Measurements from ENCODE around the gene GOLGA3.
"Not testable (repeated sequence)": the region's sequence is repeated elsewhere in the genome, so short reads cannot be mapped to it uniquely, and the experiment has no call there.

GOLGA3 gene

GRCh38 chr12:132759359-132759758 lies 69.3 kb downstream of the GOLGA3 start:
- H3K4me1 ChIP-seq (ENCODE audit: control insufficient read depth, insufficient read depth, low read length), result peaks cover 15% of the 10 kb centered on the region
- H3K9me3 ChIP-seq (replicated peaks; ENCODE audit: low read length), result no peaks in the 10 kb centered on the region
- peak overlapping the region; percentile 69 for H3K4me2 ChIP-seq (ENCODE audit: low read length)
- no peaks in the 10 kb centered on the region for H3K27me3 ChIP-seq (ENCODE audit: control insufficient read depth, insufficient read depth, low read length)
- peak overlapping the region; percentile 47 for H3K4me3 ChIP-seq (ENCODE audit: low read length)
- H3K9ac ChIP-seq (ENCODE audit: low read depth, low read length), result no peak overlapping the region
- peaks cover 27% of the 10 kb centered on the region for H3K36me3 ChIP-seq (ENCODE audit: insufficient read depth, low read length)

GRCh38 chr12:132758825-132759224 lies 69.8 kb downstream of the GOLGA3 start:
- not testable (repeated sequence) for H3K9ac ChIP-seq (ENCODE audit: low read depth, low read length)
- peaks cover 30% of the 10 kb centered on the region for H3K36me3 ChIP-seq (ENCODE audit: insufficient read depth, low read length)

GRCh38 chr12:132754160-132754932 lies 74.3 kb downstream of the GOLGA3 start:
- H3K4me1 ChIP-seq (ENCODE audit: control insufficient read depth, insufficient read depth, low read length), result peaks cover 2% of the 10 kb centered on the region
- H3K27me3 ChIP-seq (ENCODE audit: control insufficient read depth, insufficient read depth, low read length), result no peaks in the 10 kb centered on the region
- no peak overlapping the region for H3K4me2 ChIP-seq (ENCODE audit: low read length)
- H3K9me3 ChIP-seq (replicated peaks; ENCODE audit: low read length), result no peaks in the 10 kb centered on the region
- peaks cover 67% of the 10 kb centered on the region for H3K36me3 ChIP-seq (ENCODE audit: insufficient read depth, low read length)
- no peak overlapping the region for H3K4me3 ChIP-seq (ENCODE audit: low read length)
- no peak overlapping the region for H3K9ac ChIP-seq (ENCODE audit: low read depth, low read length)

More at GRCh38 chr12:132758825-132759224, 69.8 kb downstream of the GOLGA3 start:
- H3K4me1 ChIP-seq (ENCODE audit: control insufficient read depth, insufficient read depth, low read length), result peaks cover 15% of the 10 kb centered on the region
- H3K4me2 ChIP-seq (ENCODE audit: low read length); H3K9me3 ChIP-seq (replicated peaks; ENCODE audit: low read length); H3K4me3 ChIP-seq (ENCODE audit: low read length); H3K27me3 ChIP-seq (ENCODE audit: control insufficient read depth, insufficient read depth, low read length): not testable (repeated sequence)

- not testable (repeated sequence) for H3K4me2 ChIP-seq (ENCODE audit: low read length); H3K4me1 ChIP-seq (ENCODE audit: control insufficient read depth, insufficient read depth, low read length); H3K9ac ChIP-seq (ENCODE audit: low read depth, low read length); H3K9me3 ChIP-seq (replicated peaks; ENCODE audit: low read length); H3K4me3 ChIP-seq (ENCODE audit: low read length); H3K27me3 ChIP-seq (ENCODE audit: control insufficient read depth, insufficient read depth, low read length)
- peaks cover 71% of the 10 kb centered on the region for H3K36me3 ChIP-seq (ENCODE audit: insufficient read depth, low read length)
Observed at GRCh38 chr12:132753670-132754069, 75.0 kb downstream of the GOLGA3 start.

- Histone ChIP-seq H3K4me3 (ENCODE audit: low read length) (no peak overlapping the region), H3K27me3 (ENCODE audit: control insufficient read depth, insufficient read depth, low read length) (no peaks in the 10 kb centered on the region), H3K9ac (ENCODE audit: low read depth, low read length) (no peak overlapping the region), H3K36me3 (ENCODE audit: insufficient read depth, low read length) (peaks cover 90% of the 10 kb centered on the region), H3K4me2 (ENCODE audit: low read length) (no peak overlapping the region), H3K9me3 (replicated peaks; ENCODE audit: low read length) (no peaks in the 10 kb centered on the region), H3K4me1 (ENCODE audit: control insufficient read depth, insufficient read depth, low read length) (no peaks in the 10 kb centered on the region)
Observed at GRCh38 chr12:132748319-132748718, 80.3 kb downstream of the GOLGA3 start.

- no peak overlapping the region for H3K4me2 ChIP-seq (ENCODE audit: low read length)
- no peak overlapping the region for H3K9ac ChIP-seq (ENCODE audit: low read depth, low read length)
- H3K36me3 ChIP-seq (ENCODE audit: insufficient read depth, low read length), result peaks cover 89% of the 10 kb centered on the region
Observed at GRCh38 chr12:132747896-132748295, 80.8 kb downstream of the GOLGA3 start.

GRCh38 chr12:132747395-132747794 lies 81.3 kb downstream of the GOLGA3 start:
- Histone ChIP-seq H3K36me3 (ENCODE audit: insufficient read depth, low read length) (peaks cover 89% of the 10 kb centered on the region), H3K4me1 (ENCODE audit: control insufficient read depth, insufficient read depth, low read length) (no peaks in the 10 kb centered on the region), H3K4me3 (ENCODE audit: low read length) (no peak overlapping the region), H3K27me3 (ENCODE audit: control insufficient read depth, insufficient read depth, low read length) (no peaks in the 10 kb centered on the region), H3K4me2 (ENCODE audit: low read length) (no peak overlapping the region), H3K9ac (ENCODE audit: low read depth, low read length) (no peak overlapping the region), H3K9me3 (replicated peaks; ENCODE audit: low read length) (no peaks in the 10 kb centered on the region)

More at GRCh38 chr12:132747896-132748295, 80.8 kb downstream of the GOLGA3 start:
- Histone ChIP-seq H3K9me3 (replicated peaks; ENCODE audit: low read length) (no peaks in the 10 kb centered on the region), H3K4me3 (ENCODE audit: low read length) (no peak overlapping the region), H3K27me3 (ENCODE audit: control insufficient read depth, insufficient read depth, low read length) (no peaks in the 10 kb centered on the region), H3K4me1 (ENCODE audit: control insufficient read depth, insufficient read depth, low read length) (no peaks in the 10 kb centered on the region)

- Histone ChIP-seq H3K9me3 (replicated peaks; ENCODE audit: low read length) (no peaks in the 10 kb centered on the region), H3K9ac (ENCODE audit: low read depth, low read length) (no peak overlapping the region)
Observed at GRCh38 chr12:132746613-132747012, 82.1 kb downstream of the GOLGA3 start.

GRCh38 chr12:132743831-132744230 lies 84.8 kb downstream of the GOLGA3 start:
- Histone ChIP-seq H3K4me3 (ENCODE audit: low read length) (no peak overlapping the region), H3K4me2 (ENCODE audit: low read length) (no peak overlapping the region), H3K27me3 (ENCODE audit: control insufficient read depth, insufficient read depth, low read length) (no peaks in the 10 kb centered on the region), H3K9ac (ENCODE audit: low read depth, low read length) (no peak overlapping the region), H3K4me1 (ENCODE audit: control insufficient read depth, insufficient read depth, low read length) (no peaks in the 10 kb centered on the region), H3K9me3 (replicated peaks; ENCODE audit: low read length) (no peaks in the 10 kb centered on the region), H3K36me3 (ENCODE audit: insufficient read depth, low read length) (peaks cover 95% of the 10 kb centered on the region)

More at GRCh38 chr12:132746613-132747012, 82.1 kb downstream of the GOLGA3 start:
- Histone ChIP-seq H3K36me3 (ENCODE audit: insufficient read depth, low read length) (peaks cover 91% of the 10 kb centered on the region), H3K27me3 (ENCODE audit: control insufficient read depth, insufficient read depth, low read length) (no peaks in the 10 kb centered on the region), H3K4me2 (ENCODE audit: low read length) (no peak overlapping the region), H3K4me3 (ENCODE audit: low read length) (no peak overlapping the region), H3K4me1 (ENCODE audit: control insufficient read depth, insufficient read depth, low read length) (no peaks in the 10 kb centered on the region)

GRCh38 chr12:132741620-132742019 lies 87.0 kb downstream of the GOLGA3 start:
- no peaks in the 10 kb centered on the region for H3K27me3 ChIP-seq (ENCODE audit: control insufficient read depth, insufficient read depth, low read length)
- no peaks in the 10 kb centered on the region for H3K9me3 ChIP-seq (replicated peaks; ENCODE audit: low read length)
- H3K4me1 ChIP-seq (ENCODE audit: control insufficient read depth, insufficient read depth, low read length), result no peaks in the 10 kb centered on the region
- no peak overlapping the region for H3K4me2 ChIP-seq (ENCODE audit: low read length)
- no peak overlapping the region for H3K9ac ChIP-seq (ENCODE audit: low read depth, low read length)
- peaks cover 90% of the 10 kb centered on the region for H3K36me3 ChIP-seq (ENCODE audit: insufficient read depth, low read length)
- no peak overlapping the region for H3K4me3 ChIP-seq (ENCODE audit: low read length)

GRCh38 chr12:132740652-132741051 lies 88.0 kb downstream of the GOLGA3 start:
- H3K4me3 ChIP-seq (ENCODE audit: low read length), result no peak overlapping the region
- H3K4me1 ChIP-seq (ENCODE audit: control insufficient read depth, insufficient read depth, low read length), result no peaks in the 10 kb centered on the region
- no peak overlapping the region for H3K4me2 ChIP-seq (ENCODE audit: low read length)
- H3K27me3 ChIP-seq (ENCODE audit: control insufficient read depth, insufficient read depth, low read length), result no peaks in the 10 kb centered on the region
- peaks cover 90% of the 10 kb centered on the region for H3K36me3 ChIP-seq (ENCODE audit: insufficient read depth, low read length)
- H3K9me3 ChIP-seq (replicated peaks; ENCODE audit: low read length), result no peaks in the 10 kb centered on the region
- H3K9ac ChIP-seq (ENCODE audit: low read depth, low read length), result no peak overlapping the region

- H3K27me3 ChIP-seq (ENCODE audit: control insufficient read depth, insufficient read depth, low read length), result no peaks in the 10 kb centered on the region
- no peak overlapping the region for H3K9ac ChIP-seq (ENCODE audit: low read depth, low read length)
- no peak overlapping the region for H3K4me3 ChIP-seq (ENCODE audit: low read length)
- H3K4me1 ChIP-seq (ENCODE audit: control insufficient read depth, insufficient read depth, low read length), result no peaks in the 10 kb centered on the region
- no peak overlapping the region for H3K4me2 ChIP-seq (ENCODE audit: low read length)
- no peaks in the 10 kb centered on the region for H3K9me3 ChIP-seq (replicated peaks; ENCODE audit: low read length)
- peaks cover 90% of the 10 kb centered on the region for H3K36me3 ChIP-seq (ENCODE audit: insufficient read depth, low read length)
Observed at GRCh38 chr12:132740313-132740646, 88.4 kb downstream of the GOLGA3 start.

All from skeletal muscle satellite cell (primary cell).